ENCODE measurements around the gene TBPL1. TPM values are rescaled to one million over a fixed set of nuclear protein-coding genes. Genes with fewer than 3 reads are reported as not detected.
"Not testable (repeated sequence)": the region's sequence is repeated elsewhere in the genome, so short reads cannot be mapped to it uniquely, and the experiment has no call there.

Gene TBPL1
- total RNA-seq, 1 donor from 2014 or later, result 40.0 TPM

- no peaks in the 10 kb centered on the region for H3K36me3 Mint-ChIP-seq (ENCODE audit: low read depth, unreplicated experiment)
- H3K9me3 Mint-ChIP-seq (ENCODE audit: unreplicated experiment), result no peaks in the 10 kb centered on the region
- DNase-seq (ENCODE audit: low spot score), result no peak
- H3K27me3 Mint-ChIP-seq (ENCODE audit: unreplicated experiment), result no peaks in the 10 kb centered on the region
- H3K4me1 Mint-ChIP-seq (ENCODE audit: unreplicated experiment), result peaks cover 4% of the 10 kb centered on the region
- no peak overlapping the region for H3K4me3 Mint-ChIP-seq (ENCODE audit: unreplicated experiment)
- no peak for TF ChIP-seq CTCF (IDR thresholded peaks at IDR 0.05; ENCODE audit: unreplicated experiment)
- H3K27ac Mint-ChIP-seq (ENCODE audit: unreplicated experiment), result no peak overlapping the region
These were observed 11.7 kb downstream of the TBPL1 start for GRCh38 chr6:133964702-133965101.

- TF ChIP-seq CTCF (IDR thresholded peaks at IDR 0.05; ENCODE audit: unreplicated experiment), result no peak
- Mint-ChIP-seq H3K27me3 (ENCODE audit: unreplicated experiment) (no peaks in the 10 kb centered on the region), H3K4me3 (ENCODE audit: unreplicated experiment) (no peak overlapping the region), H3K27ac (ENCODE audit: unreplicated experiment) (no peak overlapping the region), H3K4me1 (ENCODE audit: unreplicated experiment) (no peaks in the 10 kb centered on the region), H3K9me3 (ENCODE audit: unreplicated experiment) (no peaks in the 10 kb centered on the region), H3K36me3 (ENCODE audit: low read depth, unreplicated experiment) (no peaks in the 10 kb centered on the region)
- DNase-seq (ENCODE audit: low spot score), result no peak
These were observed 12.9 kb downstream of the TBPL1 start for GRCh38 chr6:133965817-133966360.

GRCh38 chr6:133966654-133967329, 13.8 kb downstream of the TBPL1 start:
- H3K27me3 Mint-ChIP-seq (ENCODE audit: unreplicated experiment), result no peaks in the 10 kb centered on the region
- TF ChIP-seq CTCF (IDR thresholded peaks at IDR 0.05; ENCODE audit: unreplicated experiment), result no peak
- no peaks in the 10 kb centered on the region for H3K36me3 Mint-ChIP-seq (ENCODE audit: low read depth, unreplicated experiment)
- H3K9me3 Mint-ChIP-seq (ENCODE audit: unreplicated experiment), result no peaks in the 10 kb centered on the region
- H3K4me3 Mint-ChIP-seq (ENCODE audit: unreplicated experiment), result no peak overlapping the region
- no peak overlapping the region for H3K27ac Mint-ChIP-seq (ENCODE audit: unreplicated experiment)
- H3K4me1 Mint-ChIP-seq (ENCODE audit: unreplicated experiment), result no peaks in the 10 kb centered on the region
- no peak for DNase-seq (ENCODE audit: low spot score)

GRCh38 chr6:133967347-133967746, 14.3 kb downstream of the TBPL1 start:
- no peaks in the 10 kb centered on the region for H3K36me3 Mint-ChIP-seq (ENCODE audit: low read depth, unreplicated experiment)
- no peak for DNase-seq (ENCODE audit: low spot score)
- H3K4me3 Mint-ChIP-seq (ENCODE audit: unreplicated experiment), result no peak overlapping the region
- no peak overlapping the region for H3K27ac Mint-ChIP-seq (ENCODE audit: unreplicated experiment)
- no peaks in the 10 kb centered on the region for H3K27me3 Mint-ChIP-seq (ENCODE audit: unreplicated experiment)
- no peak for TF ChIP-seq CTCF (IDR thresholded peaks at IDR 0.05; ENCODE audit: unreplicated experiment)
- no peaks in the 10 kb centered on the region for H3K9me3 Mint-ChIP-seq (ENCODE audit: unreplicated experiment)
- no peaks in the 10 kb centered on the region for H3K4me1 Mint-ChIP-seq (ENCODE audit: unreplicated experiment)

GRCh38 chr6:133967835-133968234, 14.8 kb downstream of the TBPL1 start:
- H3K4me3 Mint-ChIP-seq (ENCODE audit: unreplicated experiment); H3K4me1 Mint-ChIP-seq (ENCODE audit: unreplicated experiment); H3K36me3 Mint-ChIP-seq (ENCODE audit: low read depth, unreplicated experiment); H3K27ac Mint-ChIP-seq (ENCODE audit: unreplicated experiment); DNase-seq (ENCODE audit: low spot score); H3K9me3 Mint-ChIP-seq (ENCODE audit: unreplicated experiment); H3K27me3 Mint-ChIP-seq (ENCODE audit: unreplicated experiment): not testable (repeated sequence)

Measured in endothelial cell (in vitro differentiated cells).